Fibroblast of the aortic adventitia (primary cell): Measurements from ENCODE around the gene ECI1. TPM values are rescaled to one million over a fixed set of nuclear protein-coding genes. Genes with fewer than 3 reads are reported as not detected.
A peak's percentile ranks its signal among the peaks of the same experiment; 100 is the strongest.

Experiments
- DNase-seq: peaks from one replicate; pipeline ENCODE4 v3.0.0-alpha.2; 2010; ENCODE audit warnings: low read depth
- H3K4me3 ChIP-seq: 2 replicates; pipeline ENCODE4 v1.5.1; 2011; ENCODE audit warnings: low read depth, mild to moderate bottlenecking, control low read depth, low read length, moderate library complexity
- total RNA-seq: library from RNA; depleted of rRNA; stranded (reverse); fragments of >200 nt; gene quantifications from 2 replicates; pipeline ENCODE4 v1.2.3, GENCODE V29; 2012; ENCODE audit warnings: low replicate concordance
- TF ChIP-seq, protein P1 (sequence below): IDR thresholded peaks from 2 replicates; pipeline ENCODE4 v1.5.1; 2011; ENCODE audit warnings: mild to moderate bottlenecking, low read length, control low read depth, inconsistent platforms; ENCODE audit not compliant: insufficient read depth

Gene ECI1
- total RNA-seq, 1 donor: 34.9 TPM

- H3K4me3 ChIP-seq: peak within 1 kb of the TSS; percentile 44
- no peak for DNase-seq
- TF ChIP-seq, protein P1, sequence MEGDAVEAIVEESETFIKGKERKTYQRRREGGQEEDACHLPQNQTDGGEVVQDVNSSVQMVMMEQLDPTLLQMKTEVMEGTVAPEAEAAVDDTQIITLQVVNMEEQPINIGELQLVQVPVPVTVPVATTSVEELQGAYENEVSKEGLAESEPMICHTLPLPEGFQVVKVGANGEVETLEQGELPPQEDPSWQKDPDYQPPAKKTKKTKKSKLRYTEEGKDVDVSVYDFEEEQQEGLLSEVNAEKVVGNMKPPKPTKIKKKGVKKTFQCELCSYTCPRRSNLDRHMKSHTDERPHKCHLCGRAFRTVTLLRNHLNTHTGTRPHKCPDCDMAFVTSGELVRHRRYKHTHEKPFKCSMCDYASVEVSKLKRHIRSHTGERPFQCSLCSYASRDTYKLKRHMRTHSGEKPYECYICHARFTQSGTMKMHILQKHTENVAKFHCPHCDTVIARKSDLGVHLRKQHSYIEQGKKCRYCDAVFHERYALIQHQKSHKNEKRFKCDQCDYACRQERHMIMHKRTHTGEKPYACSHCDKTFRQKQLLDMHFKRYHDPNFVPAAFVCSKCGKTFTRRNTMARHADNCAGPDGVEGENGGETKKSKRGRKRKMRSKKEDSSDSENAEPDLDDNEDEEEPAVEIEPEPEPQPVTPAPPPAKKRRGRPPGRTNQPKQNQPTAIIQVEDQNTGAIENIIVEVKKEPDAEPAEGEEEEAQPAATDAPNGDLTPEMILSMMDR: no peak
Measured at GRCh38 chr16:2236337-2237101, 14.9 kb downstream of the ECI1 start, which contains the start of gene DNASE1L2. TSS of gene DNASE1L2 (plus strand) at chr16:2236444. CDS start at chr16:2236817, 373 bp downstream.

- DNase-seq: no peak
- H3K4me3 ChIP-seq: no peak overlapping the region
- TF ChIP-seq, protein P1: no peak
Measured at GRCh38 chr16:2235695-2236336, 15.6 kb downstream of the ECI1 start.

DNA sequence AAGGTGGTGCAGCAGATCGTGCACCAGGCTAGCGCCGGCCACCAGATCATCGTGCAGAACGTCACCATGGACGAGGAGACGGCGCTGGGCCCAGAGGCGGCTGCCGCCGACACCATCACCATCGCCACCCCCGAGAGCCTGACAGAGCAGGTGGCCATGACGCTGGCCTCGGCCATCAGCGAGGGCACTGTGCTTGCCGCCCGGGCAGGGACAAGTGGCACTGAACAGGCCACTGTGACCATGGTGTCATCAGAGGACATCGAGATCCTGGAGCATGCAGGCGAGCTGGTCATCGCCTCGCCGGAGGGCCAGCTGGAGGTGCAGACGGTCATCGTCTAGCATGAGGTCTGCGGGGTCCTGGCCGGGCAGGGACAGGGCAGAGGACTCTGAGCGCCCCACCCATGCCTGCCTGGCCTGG lies 16.1 kb downstream of the ECI1 start:
- DNase-seq: no peak
- TF ChIP-seq, protein P1: no peak
- no peak overlapping the region for H3K4me3 ChIP-seq

- no peak for DNase-seq
- TF ChIP-seq, protein P1: no peak
- no peak overlapping the region for H3K4me3 ChIP-seq
Measured at GRCh38 chr16:2234813-2235170, 16.6 kb downstream of the ECI1 start.

DNA sequence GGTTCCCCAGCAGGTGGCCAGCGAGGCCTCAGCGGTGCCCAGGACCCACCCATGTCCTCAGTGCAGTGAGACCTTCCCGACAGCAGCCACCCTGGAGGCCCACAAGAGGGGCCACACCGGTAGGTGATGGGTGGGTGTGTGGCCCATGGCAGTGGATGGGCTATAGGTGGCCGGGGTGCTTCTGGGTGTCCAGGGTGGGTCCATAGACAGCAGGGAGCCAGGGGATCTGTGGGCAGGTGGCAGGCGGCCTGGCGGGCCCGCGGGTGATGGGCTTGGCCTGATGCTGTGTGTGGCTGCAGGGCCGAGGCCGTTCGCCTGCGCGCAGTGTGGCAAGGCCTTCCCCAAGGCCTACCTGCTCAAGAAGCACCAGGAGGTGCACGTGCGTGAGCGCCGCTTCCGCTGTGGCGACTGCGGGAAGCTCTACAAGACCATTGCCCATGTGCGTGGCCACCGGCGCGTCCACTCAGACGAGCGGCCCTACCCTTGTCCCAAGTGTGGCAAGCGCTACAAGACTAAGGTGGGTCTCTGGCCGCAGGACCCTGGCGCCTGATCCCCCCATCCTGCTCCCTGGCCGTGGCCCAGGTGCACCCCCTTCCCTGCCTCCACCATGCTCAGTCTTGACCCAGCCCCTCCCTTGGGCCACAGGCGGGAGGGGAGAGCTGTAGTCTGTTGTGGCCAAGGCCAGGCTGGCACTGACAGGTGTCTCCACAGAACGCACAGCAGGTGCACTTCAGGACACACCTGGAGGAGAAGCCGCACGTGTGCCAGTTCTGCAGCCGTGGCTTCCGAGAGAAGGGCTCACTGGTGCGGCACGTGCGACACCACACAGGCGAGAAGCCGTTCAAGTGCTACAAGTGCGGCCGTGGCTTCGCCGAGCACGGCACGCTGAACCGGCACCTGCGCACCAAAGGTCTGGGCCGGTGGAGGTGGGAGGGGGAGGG lies 17.2 kb downstream of the ECI1 start:
- no peak overlapping the region for H3K4me3 ChIP-seq
- TF ChIP-seq, protein P1: no peak
- DNase-seq: no peak

DNA sequence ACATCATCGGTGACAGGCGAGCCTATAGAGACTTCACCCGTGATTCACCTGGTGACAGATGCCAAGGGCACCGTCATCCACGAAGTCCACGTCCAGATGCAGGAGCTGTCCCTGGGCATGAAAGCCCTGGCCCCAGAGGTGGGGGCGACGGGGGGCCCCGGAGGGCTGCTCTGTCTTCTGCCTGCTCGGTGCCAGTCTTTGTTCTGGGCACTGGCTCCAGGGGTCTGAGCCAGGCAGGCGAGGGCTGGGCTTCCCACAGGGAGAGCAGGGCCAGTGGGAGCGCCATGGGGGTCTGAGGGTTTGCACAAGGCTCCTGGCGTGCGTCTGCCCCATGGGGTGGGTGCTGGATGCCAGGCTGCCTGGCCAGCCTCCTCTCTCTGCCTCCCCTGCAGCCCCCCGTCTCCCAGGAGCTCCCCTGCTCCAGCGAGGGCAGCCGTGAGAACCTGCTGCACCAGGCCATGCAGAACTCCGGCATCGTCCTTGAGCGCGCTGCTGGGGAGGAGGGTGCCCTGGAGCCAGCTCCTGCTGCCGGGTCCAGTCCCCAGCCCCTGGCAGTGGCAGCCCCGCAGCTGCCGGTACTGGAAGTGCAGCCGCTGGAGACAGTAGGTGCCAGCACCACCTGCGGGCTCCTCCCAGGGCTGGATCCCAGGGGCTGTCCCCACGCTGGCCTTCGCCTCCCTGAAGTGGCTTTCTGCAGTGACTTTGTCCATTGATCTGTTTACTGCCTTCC lies 18.2 kb downstream of the ECI1 start:
- no peak for DNase-seq
- no peak overlapping the region for H3K4me3 ChIP-seq
- TF ChIP-seq, protein P1: no peak
